Adrenal gland (tissue), 12 donors: ENCODE data around the gene ITGB3. TPM values are rescaled to one million over a fixed set of nuclear protein-coding genes. Genes with fewer than 3 reads are reported as not detected.
"Not testable (repeated sequence)": the region's sequence is repeated elsewhere in the genome, so short reads cannot be mapped to it uniquely, and the experiment has no call there.

Source experiments
- DNase-seq, 7 donors: peaks; one replicate each; pipeline ENCODE4 v3.0.0-alpha.2; 2019 to 2020
- H3K27ac ChIP-seq, 5 donors: fragments of 200-600 bp; sonication (generic) in 4 of 5; 1 replicate in 3 of 5; 2 replicates in 2 of 5; pipeline versions ENCODE4 v1.5.1 to v1.8.0; 2016 to 2020; ENCODE audit warnings: mild to moderate bottlenecking in 1 of 5
- H3K27me3 ChIP-seq: fragments of 200-600 bp; 2 replicates; pipeline ENCODE4 v1.8.0; 2021
- H3K36me3 ChIP-seq, 2 donors: fragments of 200-600 bp; replicated peaks in 1 of 2; 1 replicate in 1 of 2; 2 replicates in 1 of 2; pipeline versions ENCODE4 v1.5.1 to v1.8.0; 2018 to 2022
- H3K4me1 ChIP-seq, 2 donors: fragments of 200-600 bp; replicated peaks in 1 of 2; 1 replicate in 1 of 2; 2 replicates in 1 of 2; pipeline versions ENCODE4 v1.5.1 to v1.8.0; 2018 to 2021
- H3K4me3 ChIP-seq, 4 donors: fragments of 200-600 bp; sonication (generic) in 3 of 4; one replicate each; pipeline ENCODE4 v1.5.1; 2016 to 2018
- H3K9me3 ChIP-seq, 3 donors: fragments of 200-600 bp; sonication (generic) in 1 of 3; replicated peaks in 1 of 3; 1 replicate in 2 of 3; 2 replicates in 1 of 3; pipeline versions ENCODE4 v1.5.1 to v1.8.0; 2016 to 2021
- CTCF ChIP-seq, 6 experiments: fragments of 450-650 bp in 4 of 6; fragments of 200-600 bp in 2 of 6; sonication (generic) in 1 of 6; IDR thresholded peaks; 1 replicate in 5 of 6; 2 replicates in 1 of 6; pipeline versions ENCODE4 v1.5.1 to v1.8.0; 2016 to 2021; ENCODE audit warnings: antibody characterized with exemption in 6 of 6, mild to moderate bottlenecking in 2 of 6, moderate library complexity in 1 of 6
- POLR2A ChIP-seq, 2 donors: fragments of 450-650 bp; IDR thresholded peaks; one replicate each; pipeline ENCODE4 v1.6.1; 2017; ENCODE audit warnings: antibody characterized with exemption in 2 of 2, mild to moderate bottlenecking in 2 of 2, moderate library complexity in 1 of 2
- WGBS, 4 donors: extraction: QIAGEN DNeasy Blood & Tissue Kit in 2 of 4; methylation state at CpG; one replicate each; pipeline versions ENCODE4 v1.1.5 to v1.1.7; 2013 to 2017; 5-methylcytosine and 5-hydroxymethylcytosine counted together
- intact Hi-C, 2 donors: fragments of 100-400 bp; cut with DNase I; formaldehyde crosslinking; loops; one replicate each; pipeline versions ENCODE4 v1.14.1 to v1.15.0; 2022 to 2023
- polyA plus RNA-seq, 3 donors: library from polyadenylated mRNA; stranded (reverse); fragments of 200-250 nt in 2 of 3; fragments of 350-450 nt in 1 of 3; fragmentation: Illumina TruSeq in 1 of 3; extraction: RNeasy Lipid Tissue Mini Kit (QIAGEN cat#74804) in 1 of 3; gene quantifications; one replicate each; pipeline ENCODE4 v1.2.3, GENCODE V29; 2013 to 2014
- total RNA-seq, 9 donors: library from RNA; depleted of rRNA in 4 of 9; stranded (reverse); fragments of >200 nt in 4 of 9; fragments of 120-200 nt in 1 of 9; fragmentation: NEBNext Ultra II Directional in 1 of 9; extraction: Animal tissue kit (Norgen Biotek cat#: 25700) in 1 of 9; gene quantifications; one replicate each; pipeline versions ENCODE4 v1.1.0 to v1.2.4, GENCODE V29; 2013 to 2023
- donor health status: healthy with polysubstance abuse.
- donor health status: Bipolar disorder and iron deficiency.
- donor health status: DM: yes; HTN: yes; CAD: no.
- donor health status: DM: no; HTN: no; CAD: no.
- donor health status: DM: no; HTN: no; CAD: no.
- donor health status: DM: yes; HTN: yes; CAD: no.

Gene ITGB3
- total and polyA plus RNA-seq, 12 donors: 0.12 to 3.7 (median 1.5) TPM

DNA sequence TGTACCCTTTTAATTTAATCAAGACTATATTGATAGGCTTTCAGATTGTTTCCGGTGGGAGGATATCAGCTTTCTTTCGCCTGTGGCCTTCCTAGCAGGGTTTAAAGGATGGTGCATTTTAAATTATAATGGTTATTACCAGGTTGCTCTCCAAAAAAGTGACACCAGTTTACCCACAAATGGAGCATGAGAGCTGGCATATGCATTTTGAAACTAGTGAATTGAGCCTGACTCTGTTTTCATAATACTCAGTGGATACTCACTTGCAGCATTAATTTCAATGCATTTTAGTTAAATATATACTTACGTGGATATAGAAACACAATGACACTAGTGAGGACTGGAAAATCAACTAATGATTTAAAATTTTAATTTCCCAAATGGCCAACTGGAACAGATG, 38.7 kb upstream of the ITGB3 start:
- intact Hi-C loops: no loop called here
- TF ChIP-seq CTCF (IDR thresholded peaks at IDR 0.05): no peak
- no peak for TF ChIP-seq POLR2A (IDR thresholded peaks at IDR 0.05)

GRCh38 chr17:47216821-47217220, 36.8 kb upstream of the ITGB3 start:
- 80 to 90% (median 85%) methylated on average over 4 of the region's 4 CpGs for WGBS, 4 donors
- H3K27me3 ChIP-seq, H3K4me1 ChIP-seq, intact Hi-C loops, H3K36me3 ChIP-seq, H3K4me3 ChIP-seq, DNase-seq, H3K27ac ChIP-seq, H3K9me3 ChIP-seq: not testable (repeated sequence)

More for the DNA sequence above, 38.7 kb upstream of the ITGB3 start:
- no peak for DNase-seq
- H3K4me3 ChIP-seq: no peak overlapping the region
- H3K27me3 ChIP-seq: no peaks in the 10 kb centered on the region
- H3K4me1 ChIP-seq: no peaks in the 10 kb centered on the region
- H3K9me3 ChIP-seq: no peaks in the 10 kb centered on the region
- H3K36me3 ChIP-seq: no peaks in the 10 kb centered on the region
- 81 to 88% (median 85%) methylated on average over 3 of the region's 3 CpGs for WGBS, 4 donors
- no peak overlapping the region for H3K27ac ChIP-seq

DNA sequence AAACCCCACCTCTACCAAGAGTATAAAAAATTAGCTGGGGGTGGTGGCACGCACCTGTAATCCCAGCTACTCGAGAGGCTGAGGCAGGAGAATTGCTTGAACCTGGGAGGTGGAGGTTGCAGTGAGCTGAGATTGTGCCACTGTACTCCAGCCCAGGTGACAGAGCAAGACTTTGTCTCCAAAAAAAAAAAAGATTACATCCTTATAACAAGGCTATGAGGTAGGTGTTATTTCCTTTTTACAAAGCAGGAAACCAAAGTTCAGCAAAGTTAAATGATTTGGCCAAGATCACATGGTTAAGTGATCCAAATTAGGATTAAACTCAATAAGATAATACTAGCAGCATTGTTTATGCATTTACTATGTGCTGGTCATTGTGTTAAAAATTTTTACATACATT, 36.3 kb upstream of the ITGB3 start:
- H3K36me3 ChIP-seq, H3K4me3 ChIP-seq, H3K27ac ChIP-seq, intact Hi-C loops, DNase-seq, H3K4me1 ChIP-seq, H3K9me3 ChIP-seq, H3K27me3 ChIP-seq: not testable (repeated sequence)
- WGBS, 4 donors: 83 to 96% (median 85%) methylated on average over 2 of the region's 2 CpGs

GRCh38 chr17:47218896-47219430, 34.7 kb upstream of the ITGB3 start:
- Histone ChIP-seq H3K27me3 (no peaks in the 10 kb centered on the region), H3K4me3 (no peak overlapping the region), H3K4me1 (no peaks in the 10 kb centered on the region), H3K9me3 (no peaks in the 10 kb centered on the region), H3K27ac (no peak overlapping the region), H3K36me3 (no peaks in the 10 kb centered on the region)
- DNase-seq: no peak
- TF ChIP-seq POLR2A (IDR thresholded peaks at IDR 0.05): no peak
- TF ChIP-seq CTCF (IDR thresholded peaks at IDR 0.05): no peak
- intact Hi-C loops: no loop called here
- WGBS, 4 donors: 65 to 79% (median 71%) methylated on average over 4 to 6 of the region's 6 CpGs

DNA sequence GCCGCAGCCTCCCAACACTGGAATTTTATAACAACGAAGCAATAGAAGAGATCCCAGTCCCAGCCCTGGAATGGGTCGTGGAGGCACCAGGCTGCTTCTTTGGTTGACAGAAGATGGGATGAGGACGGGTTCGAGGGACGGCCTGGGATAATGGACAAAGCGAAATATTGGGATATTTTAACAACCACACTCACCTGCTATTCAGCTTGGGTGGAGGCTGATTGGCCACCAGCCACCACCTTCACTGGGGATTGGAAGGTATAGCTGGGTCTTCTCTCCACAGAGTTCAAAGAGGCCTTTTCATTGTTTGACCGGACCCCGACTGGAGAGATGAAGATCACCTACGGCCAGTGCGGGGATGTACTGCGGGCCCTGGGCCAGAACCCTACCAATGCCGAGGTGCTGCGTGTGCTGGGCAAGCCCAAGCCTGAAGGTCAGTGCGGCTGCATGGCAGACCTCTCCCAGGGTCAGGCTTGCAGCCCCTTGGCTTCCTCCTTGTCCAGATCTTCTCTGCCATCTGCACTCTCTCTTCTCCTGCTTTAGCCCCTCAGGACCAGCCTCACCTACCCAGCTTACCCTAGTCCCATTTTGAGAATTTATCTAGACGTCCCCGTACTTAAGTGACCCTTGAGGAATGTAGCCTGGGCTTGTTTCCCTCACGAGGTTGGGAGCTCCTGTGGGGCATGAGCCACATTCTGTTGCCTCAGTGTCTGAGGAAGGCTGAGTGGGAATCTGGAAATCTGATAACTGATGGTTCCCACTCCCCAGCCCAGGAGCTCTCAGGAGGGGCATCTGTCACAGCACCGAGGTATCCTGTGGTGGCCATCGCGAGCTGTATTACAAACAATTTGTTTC, 33.8 kb upstream of the ITGB3 start:
- no peaks in the 10 kb centered on the region for H3K9me3 ChIP-seq
- WGBS, 4 donors: 86 to 91% (median 87%) methylated on average over 20 to 21 of the region's 21 CpGs
- no peak for TF ChIP-seq CTCF (IDR thresholded peaks at IDR 0.05)
- DNase-seq: no peak
- H3K4me1 ChIP-seq: peaks cover 2 to 5% of the 10 kb centered on the region in 2 donors
- intact Hi-C loops: no loop called here
- no peak overlapping the region for H3K4me3 ChIP-seq
- H3K27me3 ChIP-seq: no peaks in the 10 kb centered on the region
- H3K36me3 ChIP-seq: no peaks in the 10 kb centered on the region
- H3K27ac ChIP-seq: no peak overlapping the region
